Measurements from ENCODE around the gene AQP6.

The AQP6 gene

DNA sequence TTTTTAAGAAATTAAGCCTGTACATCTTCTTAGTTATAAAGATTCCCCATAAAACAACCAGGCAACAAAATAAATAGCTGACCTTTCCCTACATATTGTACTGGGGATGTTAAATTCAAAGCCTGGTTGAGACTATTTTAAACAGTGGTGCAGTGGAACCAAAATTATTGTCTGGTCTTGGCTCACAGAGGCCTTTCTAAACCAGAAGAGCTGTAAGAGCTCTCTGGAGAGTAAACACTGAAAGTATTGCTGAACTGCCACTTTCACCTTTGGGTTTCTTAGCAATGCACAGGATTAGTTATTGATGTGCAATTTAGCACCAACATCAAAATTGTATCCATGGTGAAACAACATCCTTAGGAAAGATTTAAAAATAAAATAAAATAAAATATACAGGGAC is 31.9 kb downstream of the AQP6 start:
- no peak for DNase-seq

- DNase-seq = no peak
Observed at GRCh38 chr12:50005175-50005574, 32.4 kb downstream of the AQP6 start.

GRCh38 chr12:50006280-50006679 is 33.5 kb downstream of the AQP6 start:
- DNase-seq = no peak

DNA sequence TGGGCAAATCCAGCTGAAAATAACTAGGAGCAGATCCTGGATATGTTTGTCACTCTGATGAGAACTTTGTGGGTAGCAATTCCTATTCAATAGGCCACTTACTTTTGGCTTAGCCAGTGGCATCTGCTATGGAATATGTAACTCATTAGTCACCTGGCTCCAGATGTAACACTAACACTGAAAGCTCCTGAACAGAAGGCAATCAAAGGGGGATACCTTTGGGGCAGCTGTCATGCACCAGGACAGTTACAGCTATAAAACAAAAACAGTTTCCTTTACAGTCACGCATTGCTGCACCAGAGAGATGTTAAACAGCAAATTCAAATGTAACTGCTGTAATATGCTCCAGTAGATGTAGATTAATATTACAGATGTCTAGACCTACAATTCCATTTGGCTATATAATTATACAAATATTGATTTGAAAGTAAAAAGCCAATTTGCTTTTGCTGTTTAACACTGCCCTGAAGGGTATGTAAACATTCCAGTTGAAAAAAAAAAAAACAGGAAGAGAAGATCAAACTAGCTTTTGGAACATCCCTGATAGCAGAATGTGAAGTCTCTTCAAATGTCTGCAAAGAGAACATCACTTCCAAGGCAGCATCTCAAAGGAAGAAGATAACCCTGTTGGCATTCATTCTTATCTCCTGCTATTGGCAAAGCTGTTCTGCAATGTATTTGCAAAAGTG is 34.2 kb downstream of the AQP6 start:
- DNase-seq = no peak

GRCh38 chr12:50013361-50014147 is 40.8 kb downstream of the AQP6 start:
- DNase-seq = no peak

GRCh38 chr12:50014342-50014741 is 41.6 kb downstream of the AQP6 start:
- no peak for DNase-seq

GRCh38 chr12:50016501-50017475 is 44.0 kb downstream of the AQP6 start:
- no peak for DNase-seq

- DNase-seq = no peak
Observed at GRCh38 chr12:50017641-50018040, 44.9 kb downstream of the AQP6 start.

GRCh38 chr12:50018154-50018553 is 45.4 kb downstream of the AQP6 start:
- DNase-seq = no peak

- DNase-seq = no peak
Observed at GRCh38 chr12:50018968-50019367, 46.2 kb downstream of the AQP6 start.

- no peak for DNase-seq
Observed at GRCh38 chr12:50019524-50019923, 46.8 kb downstream of the AQP6 start.

DNA sequence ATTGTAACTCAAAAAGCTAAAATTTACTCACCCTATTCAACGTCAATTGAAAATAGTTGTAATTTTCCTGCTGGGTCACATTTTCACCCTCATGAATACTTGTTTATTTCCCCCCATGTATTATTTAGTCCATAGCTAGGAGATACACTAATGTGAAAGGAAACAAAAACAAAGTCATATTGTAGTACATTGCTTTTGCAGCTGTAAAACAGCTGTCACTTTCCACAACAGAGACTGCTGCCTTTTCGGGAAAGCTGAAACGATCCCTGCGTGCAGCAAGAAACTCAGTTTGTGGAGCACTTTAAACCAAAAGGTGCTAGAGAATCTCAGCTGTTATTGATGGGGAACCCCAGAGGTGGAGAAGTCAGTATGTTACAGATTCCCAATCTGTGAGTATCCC is 48.3 kb downstream of the AQP6 start:
- no peak for DNase-seq

DNA sequence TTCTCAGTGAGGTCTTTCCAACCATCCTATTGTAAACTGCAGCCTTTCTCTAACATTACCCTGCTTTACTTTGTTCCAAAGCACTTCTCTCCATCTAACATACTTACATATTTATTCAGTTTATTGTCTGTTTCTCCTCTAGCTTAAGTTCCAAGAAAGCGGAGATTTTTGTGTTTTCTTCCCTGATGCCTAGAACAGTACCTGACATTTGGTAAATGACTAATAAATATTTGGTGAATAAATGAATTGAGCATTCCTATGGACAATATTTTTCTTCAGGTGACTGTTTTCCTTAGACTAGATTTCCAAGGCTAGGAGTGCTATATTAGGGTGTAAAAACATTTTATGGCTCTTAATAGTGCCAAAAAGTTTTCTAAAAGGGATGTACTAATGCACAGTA is 50.2 kb downstream of the AQP6 start:
- DNase-seq = no peak

DNA sequence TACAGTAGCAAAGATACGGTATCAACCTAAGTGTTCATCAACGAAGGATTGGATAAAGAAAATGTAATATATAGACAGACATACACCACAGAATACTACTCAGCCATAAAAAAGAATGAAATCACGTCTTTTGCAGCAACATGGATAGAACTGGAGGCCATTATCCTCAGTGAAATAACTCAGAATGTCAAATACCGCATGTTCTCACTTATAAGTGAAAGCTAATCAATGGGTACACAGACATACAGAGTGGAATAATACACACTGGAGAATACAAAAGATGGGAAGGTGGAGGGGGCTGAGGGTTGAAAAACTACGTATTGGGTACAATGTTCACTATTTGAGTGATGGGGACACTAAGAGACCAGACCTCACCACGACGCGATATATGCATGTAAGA is 51.5 kb downstream of the AQP6 start:
- DNase-seq = no peak

GRCh38 chr12:50024805-50025186 is 52.0 kb downstream of the AQP6 start:
- no peak for DNase-seq

- DNase-seq = peak; percentile 80 to 89 (median 86)
Observed at GRCh38 chr12:50025187-50026059, 52.7 kb downstream of the AQP6 start, which contains the start of gene RACGAP1. RACGAP1 (minus strand) TSS chr12:50025494; CDS start chr12:50016715, 8,779 bp downstream.

GRCh38 chr12:50026691-50027090 is 53.9 kb downstream of the AQP6 start:
- DNase-seq = no peak

Data from activated CD4-positive, CD25-positive, alpha-beta regulatory T cell (primary cell).